GM06990 (cell line): Measurements from ENCODE around the gene SNUPN.
A peak's percentile ranks its signal among the peaks of the same experiment; 100 is the strongest.
"Not testable (repeated sequence)": the region's sequence is repeated elsewhere in the genome, so short reads cannot be mapped to it uniquely, and the experiment has no call there.

ENCODE experiments used
- DNase-seq: peaks from one replicate; pipeline ENCODE4 v3.0.0-alpha.2; 2011; ENCODE audit not compliant: insufficient read length; ENCODE audit errors: extremely low read depth
- H3K27me3 ChIP-seq: replicated peaks from 2 replicates; pipeline ENCODE4 v1.6.0; 2011; ENCODE audit warnings: low read length; ENCODE audit not compliant: control insufficient read depth, insufficient read depth
- H3K36me3 ChIP-seq: 2 replicates; pipeline ENCODE4 v1.5.1; 2011; ENCODE audit warnings: low read length; ENCODE audit not compliant: control insufficient read depth, insufficient read depth
- H3K4me3 ChIP-seq: replicated peaks from 2 replicates; pipeline ENCODE4 v1.5.1; 2011; ENCODE audit warnings: low read depth, mild to moderate bottlenecking, control low read depth, low read length
- CTCF ChIP-seq: IDR thresholded peaks from 2 replicates; pipeline ENCODE4 v1.5.1; 2011; ENCODE audit warnings: low read length, control low read depth, mild to moderate bottlenecking, inconsistent platforms; ENCODE audit not compliant: insufficient read depth, poor library complexity, severe bottlenecking

SNUPN gene

DNA sequence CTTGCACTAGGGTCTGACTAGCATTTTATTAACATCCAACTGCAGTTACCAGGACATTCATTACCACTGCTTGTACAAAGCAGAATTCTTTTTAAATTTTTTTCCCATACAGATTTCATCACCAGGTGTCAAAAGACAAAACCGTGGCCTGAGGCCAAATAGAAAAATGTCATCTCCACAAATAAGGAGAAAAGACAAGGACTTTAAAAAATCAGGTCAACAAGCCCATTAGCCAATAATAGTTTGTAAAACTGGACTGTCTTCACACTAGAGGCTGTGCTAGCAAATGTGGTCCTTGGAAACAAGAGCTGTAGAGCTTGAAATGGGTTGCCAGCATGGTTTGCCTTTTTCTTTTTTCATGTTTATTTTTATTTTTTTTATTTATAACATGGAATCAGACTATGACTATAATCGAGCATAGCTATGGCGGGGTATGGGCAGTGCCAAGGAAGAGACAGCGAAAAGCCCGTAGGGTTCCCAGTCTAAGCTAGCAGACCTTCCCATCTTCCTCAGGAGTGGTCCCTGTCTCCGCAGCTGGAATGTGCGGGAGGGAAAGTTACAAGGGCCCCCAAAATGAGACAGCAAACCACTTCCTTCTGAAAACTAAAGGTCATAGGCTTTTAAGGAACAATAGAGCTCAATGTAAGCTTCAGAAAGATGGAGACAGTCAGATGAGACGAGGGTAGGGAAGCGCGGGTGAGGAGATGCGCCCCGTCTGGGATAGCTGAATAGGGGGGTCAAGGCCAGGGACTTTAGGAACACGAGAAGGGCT, 47.9 kb downstream of the SNUPN start:
- Histone ChIP-seq H3K27me3 (no peaks in the 10 kb centered on the region), H3K36me3 (no peaks in the 10 kb centered on the region; the same call in none of the 2 replicates), H3K4me3 (peak overlapping the region; percentile 89)
- peak; percentile 20 for DNase-seq
- no peak for TF ChIP-seq CTCF

- no peak for TF ChIP-seq CTCF
- DNase-seq, result no peak
Observed at GRCh38 chr15:75573648-75574384, 51.7 kb downstream of the SNUPN start.

DNA sequence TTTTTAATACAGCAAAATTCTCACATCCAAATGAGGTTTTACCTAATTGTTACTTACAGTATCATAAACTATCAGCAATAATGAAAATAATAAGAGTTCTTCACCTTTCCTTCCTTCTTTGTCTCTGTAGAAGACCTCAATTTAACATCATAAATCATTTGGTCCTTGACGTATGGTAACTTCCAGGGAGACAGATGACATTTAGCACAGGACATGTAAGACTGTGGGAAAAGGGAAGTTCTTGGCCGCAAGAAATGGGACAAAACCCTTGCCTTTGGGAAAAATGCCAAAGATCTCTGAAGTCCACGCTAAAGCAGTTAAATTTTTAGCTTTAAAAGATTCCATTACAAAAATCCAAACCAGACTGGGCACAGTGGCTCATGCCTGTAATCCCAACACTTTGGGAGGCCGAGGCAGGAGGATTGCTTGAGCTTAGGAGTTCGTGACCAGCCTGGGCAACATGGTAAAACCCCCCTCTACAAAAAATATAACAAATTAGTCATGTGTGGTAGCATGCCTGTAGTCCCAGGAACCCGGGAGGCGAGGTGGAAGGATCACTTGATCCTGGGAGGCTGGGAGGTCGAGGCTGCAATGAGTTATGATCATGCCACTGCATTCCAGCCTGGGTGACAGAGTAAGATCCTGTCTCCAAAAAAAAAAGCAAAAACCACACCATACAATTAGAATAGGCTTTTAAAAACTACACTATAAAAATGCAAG, 55.2 kb downstream of the SNUPN start:
- no peaks in the 10 kb centered on the region for H3K27me3 ChIP-seq
- DNase-seq, result no peak
- TF ChIP-seq CTCF, result no peak
- no peaks in the 10 kb centered on the region; the same call in none of the 2 replicates for H3K36me3 ChIP-seq
- H3K4me3 ChIP-seq, result no peak overlapping the region

More at GRCh38 chr15:75573648-75574384, 51.7 kb downstream of the SNUPN start:
- Histone ChIP-seq H3K27me3 (no peaks in the 10 kb centered on the region), H3K4me3 (no peak overlapping the region), H3K36me3 (no peaks in the 10 kb centered on the region; the same call in none of the 2 replicates)

GRCh38 chr15:75565062-75565970, 60.2 kb downstream of the SNUPN start:
- H3K36me3 ChIP-seq, result no peaks in the 10 kb centered on the region
- no peaks in the 10 kb centered on the region for H3K27me3 ChIP-seq
- H3K4me3 ChIP-seq, result no peak overlapping the region
- DNase-seq, result no peak
- no peak for TF ChIP-seq CTCF

- TF ChIP-seq CTCF, result no peak
Observed at GRCh38 chr15:75561888-75562287, 63.6 kb downstream of the SNUPN start.

DNA sequence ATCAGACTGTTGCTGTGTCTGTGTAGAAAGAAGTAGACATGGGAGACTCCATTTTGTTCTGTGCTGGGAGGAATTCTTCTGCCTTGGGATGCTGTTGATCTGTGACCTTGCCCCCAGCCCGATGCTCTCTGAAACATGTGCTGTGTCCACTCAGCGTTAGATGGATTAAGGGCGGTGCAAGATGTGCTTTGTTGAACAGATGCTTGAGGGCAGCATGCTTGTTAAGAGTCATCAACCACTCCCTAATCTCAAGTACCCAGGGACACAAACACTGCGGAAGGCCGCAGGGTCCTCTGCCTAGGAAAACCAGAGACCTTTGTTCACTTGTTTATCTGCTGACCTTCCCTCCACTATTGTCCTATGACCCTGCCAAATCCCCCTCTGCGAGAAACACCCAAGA, 66.2 kb downstream of the SNUPN start:
- not testable (repeated sequence) for DNase-seq, H3K4me3 ChIP-seq, H3K27me3 ChIP-seq, H3K36me3 ChIP-seq

More at GRCh38 chr15:75561888-75562287, 63.6 kb downstream of the SNUPN start:
- Histone ChIP-seq H3K36me3 (no peaks in the 10 kb centered on the region; the same call in 1 of the 2 replicates), H3K4me3 (no peak overlapping the region), H3K27me3 (no peaks in the 10 kb centered on the region)
- DNase-seq, result no peak

DNA sequence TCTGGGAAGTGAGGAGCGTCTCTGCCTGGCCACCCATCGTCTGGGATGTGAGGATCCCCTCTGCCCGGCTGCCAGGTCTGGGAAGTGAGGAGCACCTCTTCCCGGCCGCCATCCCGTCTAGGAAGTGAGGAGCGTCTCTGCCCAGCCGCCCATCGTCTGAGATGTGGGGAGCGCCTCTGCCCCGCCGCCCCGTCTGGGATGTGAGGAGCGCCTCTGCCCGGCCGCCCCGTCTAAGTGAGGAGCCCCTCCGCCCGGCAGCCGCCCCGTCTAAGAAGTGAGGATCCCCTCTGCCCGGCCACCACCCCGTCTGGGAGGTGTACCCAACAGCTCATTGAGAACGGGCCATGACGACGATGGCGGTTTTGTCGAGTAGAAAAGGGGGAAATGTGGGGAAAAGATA, 66.6 kb downstream of the SNUPN start:
- H3K36me3 ChIP-seq, H3K27me3 ChIP-seq, DNase-seq: not testable (repeated sequence)

More for the DNA sequence above, 66.6 kb downstream of the SNUPN start:
- H3K4me3 ChIP-seq, result not testable (repeated sequence)
